WTC11 (cell line): ENCODE results near the gene CLASP1. TPM values are rescaled to one million over a fixed set of nuclear protein-coding genes. Genes with fewer than 3 reads are reported as not detected.
"Not testable (repeated sequence)": the region's sequence is repeated elsewhere in the genome, so short reads cannot be mapped to it uniquely, and the experiment has no call there.

Experiments used
- ATAC-seq: fragments of 200-7000 bp; cut with Tn5 transposase; 2 replicates; pipeline ENCODE4 v1.10.0; 2021; ENCODE audit warnings: mild to moderate bottlenecking, moderate library complexity
- CTCF ChIA-PET: fragments of 300-600 bp; sonication (Branson Sonifier 250); formaldehyde crosslinking; loops from one replicate; lab custom pipeline; 2021; ENCODE audit warnings: antibody characterized with exemption; lab: Charles Lee
- POLR2A ChIA-PET: fragments of 350-600 bp; sonication (Branson Sonifier 250); formaldehyde crosslinking; loops from one replicate; lab custom pipeline; 2021; ENCODE audit warnings: antibody characterized with exemption; lab: Charles Lee
- DNase-seq: peaks from one replicate; pipeline ENCODE4 v3.0.0; 2021; ENCODE audit warnings: low spot score
- H3K27ac Mint-ChIP-seq: 2 replicates; pipeline ENCODE4 v1.8.0; 2021; ENCODE audit warnings: mixed read lengths
- H3K27me3 Mint-ChIP-seq: 2 replicates; pipeline ENCODE4 v1.8.0; 2021; ENCODE audit warnings: low read depth, mild to moderate bottlenecking, moderate library complexity, mixed read lengths
- H3K36me3 Mint-ChIP-seq: 2 replicates; pipeline ENCODE4 v1.8.0; 2021; ENCODE audit warnings: mixed read lengths
- H3K4me1 Mint-ChIP-seq: 2 replicates; pipeline ENCODE4 v1.8.0; 2022; ENCODE audit warnings: mixed read lengths
- H3K4me3 Mint-ChIP-seq: 2 replicates; pipeline ENCODE4 v1.8.0; 2021; ENCODE audit warnings: mild to moderate bottlenecking, moderate library complexity, mixed read lengths
- H3K9me3 Mint-ChIP-seq: 2 replicates; pipeline ENCODE4 v1.8.0; 2021; ENCODE audit warnings: mixed read lengths
- ETV6 ChIP-seq: sonication (generic); formaldehyde crosslinking; IDR thresholded peaks from 2 replicates; pipeline ENCODE4 v1.8.1; 2022; ENCODE audit warnings: mild to moderate bottlenecking, missing genetic modification reagents
- GTF2I ChIP-seq: fragments of 250-450 bp; sonication (Bioruptor Pico); conservative IDR thresholded peaks from 2 replicates; pipeline ENCODE4 v1.4.0; 2021; ENCODE audit warnings: mild to moderate bottlenecking
- HMGA2 ChIP-seq: fragments of 250-450 bp; sonication (Bioruptor Pico); IDR thresholded peaks from 2 replicates; pipeline ENCODE4 v1.4.0; 2021; ENCODE audit warnings: mild to moderate bottlenecking, moderate library complexity
- IRF2 ChIP-seq: sonication (generic); formaldehyde crosslinking; IDR thresholded peaks from 2 replicates; pipeline ENCODE4 v1.8.0; 2022; ENCODE audit warnings: low read depth, missing genetic modification reagents, borderline replicate concordance
- JAZF1 ChIP-seq: fragments of 250-450 bp; sonication (Bioruptor Pico); IDR thresholded peaks from 2 replicates; pipeline ENCODE4 v1.9.0; 2021; ENCODE audit warnings: moderate library complexity, mild to moderate bottlenecking, inconsistent platforms
- NFE2L1 ChIP-seq: sonication (generic); formaldehyde crosslinking; IDR thresholded peaks from 2 replicates; pipeline ENCODE4 v1.8.1; 2023; ENCODE audit warnings: missing genetic modification reagents
- NR2C2 ChIP-seq: sonication (generic); formaldehyde crosslinking; IDR thresholded peaks from 2 replicates; pipeline ENCODE4 v1.8.0; 2022; ENCODE audit warnings: mild to moderate bottlenecking, missing genetic modification reagents
- RELA ChIP-seq: sonication (generic); formaldehyde crosslinking; IDR thresholded peaks from 2 replicates; pipeline ENCODE4 v1.8.1; 2022; ENCODE audit warnings: missing genetic modification reagents, mild to moderate bottlenecking, borderline replicate concordance
- SMAD3 ChIP-seq: sonication (generic); formaldehyde crosslinking; IDR thresholded peaks from 2 replicates; pipeline ENCODE4 v1.8.0; 2022; ENCODE audit warnings: missing genetic modification reagents, mild to moderate bottlenecking, borderline replicate concordance
- TEAD4 ChIP-seq: sonication (generic); formaldehyde crosslinking; IDR thresholded peaks from 2 replicates; pipeline ENCODE4 v1.8.0; 2022; ENCODE audit warnings: mild to moderate bottlenecking, missing genetic modification reagents
- ZBTB21 ChIP-seq: sonication (generic); formaldehyde crosslinking; IDR thresholded peaks from 2 replicates; pipeline ENCODE4 v1.8.1; 2023; ENCODE audit warnings: mild to moderate bottlenecking, missing genetic modification reagents, borderline replicate concordance
- ZNF138 ChIP-seq: sonication (generic); formaldehyde crosslinking; conservative IDR thresholded peaks from 2 replicates; pipeline ENCODE4 v1.8.1; 2022; ENCODE audit warnings: mild to moderate bottlenecking, moderate library complexity, missing genetic modification reagents
- ZNF423 ChIP-seq: fragments of 250-450 bp; sonication (Bioruptor Pico); IDR thresholded peaks from 2 replicates; pipeline ENCODE4 v2.1.2; 2022; ENCODE audit warnings: mild to moderate bottlenecking, moderate library complexity
- total RNA-seq: library from RNA; stranded (reverse); gene quantifications from 3 replicates; pipeline ENCODE4 v1.2.3, GENCODE V29; 2021
- TF ChIP-seq, protein P1 (sequence below): sonication (generic); formaldehyde crosslinking; IDR thresholded peaks from 2 replicates; pipeline ENCODE4 v1.8.0; 2023; ENCODE audit warnings: missing genetic modification reagents, mild to moderate bottlenecking, borderline replicate concordance
- TF ChIP-seq, protein P2 (sequence below): fragments of 250-450 bp; sonication (Bioruptor Pico); IDR thresholded peaks from 2 replicates; pipeline ENCODE4 v1.9.0; 2021; ENCODE audit warnings: moderate library complexity, mild to moderate bottlenecking, inconsistent platforms, borderline replicate concordance
- TF ChIP-seq, protein P3 (sequence below): sonication (generic); formaldehyde crosslinking; conservative IDR thresholded peaks from 2 replicates; pipeline ENCODE4 v1.8.1; 2022; ENCODE audit warnings: mild to moderate bottlenecking, missing genetic modification reagents

The CLASP1 gene
- total RNA-seq, 1 experiment from 2014 or later = 50.0 TPM

DNA sequence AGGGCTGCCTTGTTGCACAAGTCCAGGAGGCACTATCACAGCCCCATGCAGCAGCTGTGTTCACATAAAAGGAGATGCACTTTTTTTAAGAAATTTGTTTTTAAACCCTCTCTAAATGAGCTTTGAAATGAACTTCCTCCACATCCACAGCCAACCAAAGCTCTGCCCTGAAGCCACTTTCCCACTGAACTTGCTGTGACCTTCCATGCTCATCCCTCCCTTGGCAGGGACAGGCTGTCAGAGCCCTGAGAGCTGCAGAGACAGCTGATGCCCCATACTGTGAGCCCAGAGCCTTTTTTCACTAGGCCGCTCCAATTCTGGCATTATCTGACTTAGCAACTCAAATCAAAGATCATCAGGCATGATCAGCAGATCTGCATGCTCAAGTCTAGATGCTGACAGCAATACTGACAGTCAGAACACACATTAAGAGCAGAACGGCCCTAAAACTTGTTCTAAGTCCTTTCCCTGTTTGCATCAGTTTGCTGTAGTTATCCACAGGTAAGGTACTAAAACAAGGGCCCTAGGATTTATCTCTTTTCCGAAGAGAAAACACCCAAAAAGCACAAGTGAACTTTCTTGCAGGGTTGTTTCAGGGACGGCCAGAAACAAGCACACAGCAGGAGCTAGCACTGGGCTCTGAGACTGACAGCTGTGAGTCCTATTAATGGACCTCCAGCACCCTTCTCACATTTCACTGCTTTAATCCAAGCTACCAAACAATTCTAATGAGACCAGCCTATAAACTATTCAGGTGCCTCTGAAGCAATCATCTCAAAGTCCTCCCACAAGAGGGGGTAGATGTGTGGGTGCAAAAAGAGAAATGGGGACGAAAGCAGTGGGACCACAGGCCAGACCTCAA is 83.6 kb downstream of the CLASP1 start (continued):
- TF ChIP-seq NR2C2 (CRISPR knock-in tag) (no peak), ZNF423 (CRISPR knock-in tag) (no peak)

DNA sequence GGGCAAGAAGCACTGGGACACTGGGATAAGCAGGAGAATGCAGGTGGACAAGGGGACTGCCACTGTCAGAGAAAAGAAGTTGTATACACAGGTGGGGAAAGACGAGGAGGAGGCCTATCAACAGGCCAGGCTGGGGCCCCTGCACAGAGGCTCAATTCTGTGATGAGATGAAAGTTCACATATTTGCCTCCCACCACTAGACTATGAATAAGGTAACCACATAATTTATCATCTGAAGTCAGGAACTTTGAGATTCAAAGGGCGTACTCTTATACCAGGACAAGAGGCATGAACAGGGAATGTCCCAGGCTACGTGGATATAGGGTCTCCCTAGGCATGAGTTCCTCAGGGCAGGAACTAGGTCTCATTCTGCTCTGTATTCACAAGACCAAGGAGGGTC is 84.4 kb downstream of the CLASP1 start:
- peaks cover 22% of the 10 kb centered on the region for H3K4me1 Mint-ChIP-seq

DNA sequence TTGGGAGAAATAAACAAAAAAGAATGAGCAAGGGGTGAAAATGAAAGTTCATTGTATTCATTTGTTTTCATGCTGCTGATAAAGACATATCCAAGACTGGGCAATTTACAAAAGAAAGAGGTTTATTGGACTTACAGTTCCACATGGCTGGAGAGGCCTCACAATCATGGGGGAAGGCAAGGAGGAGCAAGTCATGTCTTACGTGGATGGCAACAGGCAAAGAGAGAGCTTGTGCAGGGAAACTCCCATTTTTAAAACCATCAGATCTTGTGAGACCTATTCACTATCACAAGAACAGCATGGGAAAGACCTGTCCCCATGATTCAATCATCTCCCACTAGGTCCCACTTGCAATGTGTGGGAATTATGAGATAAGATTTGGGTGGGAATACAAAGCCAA is 85.5 kb downstream of the CLASP1 start:
- POLR2A ChIA-PET, ATAC-seq, H3K27me3 Mint-ChIP-seq, CTCF ChIA-PET, DNase-seq, H3K27ac Mint-ChIP-seq, H3K4me3 Mint-ChIP-seq: not testable (repeated sequence)
- H3K4me1 Mint-ChIP-seq = peaks cover 20% of the 10 kb centered on the region
- peaks cover 19% of the 10 kb centered on the region for H3K9me3 Mint-ChIP-seq
- peaks cover 25% of the 10 kb centered on the region for H3K36me3 Mint-ChIP-seq

More for the DNA sequence above, 84.4 kb downstream of the CLASP1 start:
- peaks cover 25% of the 10 kb centered on the region for H3K36me3 Mint-ChIP-seq
- no peak for TF ChIP-seq ZBTB21
- no peak for TF ChIP-seq IRF2 (CRISPR knock-in tag)
- TF ChIP-seq, protein P1, sequence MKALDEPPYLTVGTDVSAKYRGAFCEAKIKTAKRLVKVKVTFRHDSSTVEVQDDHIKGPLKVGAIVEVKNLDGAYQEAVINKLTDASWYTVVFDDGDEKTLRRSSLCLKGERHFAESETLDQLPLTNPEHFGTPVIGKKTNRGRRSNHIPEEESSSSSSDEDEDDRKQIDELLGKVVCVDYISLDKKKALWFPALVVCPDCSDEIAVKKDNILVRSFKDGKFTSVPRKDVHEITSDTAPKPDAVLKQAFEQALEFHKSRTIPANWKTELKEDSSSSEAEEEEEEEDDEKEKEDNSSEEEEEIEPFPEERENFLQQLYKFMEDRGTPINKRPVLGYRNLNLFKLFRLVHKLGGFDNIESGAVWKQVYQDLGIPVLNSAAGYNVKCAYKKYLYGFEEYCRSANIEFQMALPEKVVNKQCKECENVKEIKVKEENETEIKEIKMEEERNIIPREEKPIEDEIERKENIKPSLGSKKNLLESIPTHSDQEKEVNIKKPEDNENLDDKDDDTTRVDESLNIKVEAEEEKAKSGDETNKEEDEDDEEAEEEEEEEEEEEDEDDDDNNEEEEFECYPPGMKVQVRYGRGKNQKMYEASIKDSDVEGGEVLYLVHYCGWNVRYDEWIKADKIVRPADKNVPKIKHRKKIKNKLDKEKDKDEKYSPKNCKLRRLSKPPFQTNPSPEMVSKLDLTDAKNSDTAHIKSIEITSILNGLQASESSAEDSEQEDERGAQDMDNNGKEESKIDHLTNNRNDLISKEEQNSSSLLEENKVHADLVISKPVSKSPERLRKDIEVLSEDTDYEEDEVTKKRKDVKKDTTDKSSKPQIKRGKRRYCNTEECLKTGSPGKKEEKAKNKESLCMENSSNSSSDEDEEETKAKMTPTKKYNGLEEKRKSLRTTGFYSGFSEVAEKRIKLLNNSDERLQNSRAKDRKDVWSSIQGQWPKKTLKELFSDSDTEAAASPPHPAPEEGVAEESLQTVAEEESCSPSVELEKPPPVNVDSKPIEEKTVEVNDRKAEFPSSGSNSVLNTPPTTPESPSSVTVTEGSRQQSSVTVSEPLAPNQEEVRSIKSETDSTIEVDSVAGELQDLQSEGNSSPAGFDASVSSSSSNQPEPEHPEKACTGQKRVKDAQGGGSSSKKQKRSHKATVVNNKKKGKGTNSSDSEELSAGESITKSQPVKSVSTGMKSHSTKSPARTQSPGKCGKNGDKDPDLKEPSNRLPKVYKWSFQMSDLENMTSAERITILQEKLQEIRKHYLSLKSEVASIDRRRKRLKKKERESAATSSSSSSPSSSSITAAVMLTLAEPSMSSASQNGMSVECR = no peak
- TF ChIP-seq ETV6 (CRISPR knock-in tag) = no peak
- no peak for TF ChIP-seq ZNF138 (CRISPR knock-in tag)
- TF ChIP-seq NFE2L1 (CRISPR knock-in tag) = no peak
- no peak for TF ChIP-seq TEAD4
- TF ChIP-seq, protein P2, sequence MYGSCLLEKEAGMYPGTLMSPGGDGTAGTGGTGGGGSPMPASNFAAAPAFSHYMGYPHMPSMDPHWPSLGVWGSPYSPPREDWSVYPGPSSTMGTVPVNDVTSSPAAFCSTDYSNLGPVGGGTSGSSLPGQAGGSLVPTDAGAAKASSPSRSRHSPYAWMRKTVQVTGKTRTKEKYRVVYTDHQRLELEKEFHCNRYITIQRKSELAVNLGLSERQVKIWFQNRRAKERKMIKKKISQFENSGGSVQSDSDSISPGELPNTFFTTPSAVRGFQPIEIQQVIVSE (CRISPR knock-in tag) = no peak
- TF ChIP-seq, protein P3, sequence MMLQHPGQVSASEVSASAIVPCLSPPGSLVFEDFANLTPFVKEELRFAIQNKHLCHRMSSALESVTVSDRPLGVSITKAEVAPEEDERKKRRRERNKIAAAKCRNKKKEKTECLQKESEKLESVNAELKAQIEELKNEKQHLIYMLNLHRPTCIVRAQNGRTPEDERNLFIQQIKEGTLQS (CRISPR knock-in tag) = no peak
- no peak for TF ChIP-seq HMGA2 (CRISPR knock-in tag)
- TF ChIP-seq RELA = no peak
- TF ChIP-seq SMAD3 (CRISPR knock-in tag) = no peak
- no peak for TF ChIP-seq GTF2I (CRISPR knock-in tag)
- TF ChIP-seq JAZF1 (CRISPR knock-in tag) = no peak
- TF ChIP-seq, all 79 proteins: peak for 0
- H3K9me3 Mint-ChIP-seq = peaks cover 19% of the 10 kb centered on the region
- H3K27ac Mint-ChIP-seq = no peak overlapping the region
- no peak for DNase-seq
- no peak for ATAC-seq
- ChIA-PET POLR2A (no interaction called here), CTCF (no interaction called here)
- no peak overlapping the region for H3K4me3 Mint-ChIP-seq
- no peaks in the 10 kb centered on the region for H3K27me3 Mint-ChIP-seq
